HEK293 (cell line): Measurements from ENCODE around the gene PADI3.
A peak's percentile ranks its signal among the peaks of the same experiment; 100 is the strongest.

ENCODE experiments used
- AEBP2 ChIP-seq: fragments of 450-650 bp; formaldehyde crosslinking; IDR thresholded peaks from 2 replicates; pipeline ENCODE4 v1.5.1; 2016; ENCODE audit warnings: missing biosample characterization, missing genetic modification characterization, borderline replicate concordance
- FEZF1 ChIP-seq: fragments of 450-650 bp; formaldehyde crosslinking; IDR thresholded peaks from 2 replicates; pipeline ENCODE4 v1.5.1; 2016; ENCODE audit warnings: missing biosample characterization, missing genetic modification characterization
- GLI2 ChIP-seq: fragments of 450-650 bp; formaldehyde crosslinking; IDR thresholded peaks from 2 replicates; pipeline ENCODE4; 2017; ENCODE audit warnings: missing biosample characterization, missing genetic modification characterization, low read depth, borderline replicate concordance
- GLIS1 ChIP-seq: fragments of 450-650 bp; formaldehyde crosslinking; IDR thresholded peaks from 2 replicates; pipeline ENCODE4 v1.5.1; 2016; ENCODE audit warnings: missing biosample characterization, missing genetic modification characterization
- GLIS2 ChIP-seq: fragments of 450-650 bp; formaldehyde crosslinking; IDR thresholded peaks from 2 replicates; pipeline ENCODE4 v1.5.1; 2016; ENCODE audit warnings: missing biosample characterization, missing genetic modification characterization
- HOXD13 ChIP-seq: sonication (generic); formaldehyde crosslinking; IDR thresholded peaks from 2 replicates; pipeline ENCODE4 v1.8.0; 2022; ENCODE audit warnings: missing genetic modification reagents, borderline replicate concordance
- KLF10 ChIP-seq: fragments of 450-650 bp; IDR thresholded peaks from 2 replicates; pipeline ENCODE4 v1.5.1; 2018; ENCODE audit warnings: missing biosample characterization, mild to moderate bottlenecking, missing genetic modification characterization
- KLF9 ChIP-seq: fragments of 450-650 bp; formaldehyde crosslinking; IDR thresholded peaks from 2 replicates; pipeline ENCODE4 v1.5.1; 2016; ENCODE audit warnings: missing biosample characterization, missing genetic modification characterization, low read depth
- OVOL3 ChIP-seq: fragments of 450-650 bp; formaldehyde crosslinking; IDR thresholded peaks from 2 replicates; pipeline ENCODE4 v1.5.1; 2016; ENCODE audit warnings: missing biosample characterization, missing genetic modification characterization
- TSHZ1 ChIP-seq: fragments of 450-650 bp; formaldehyde crosslinking; IDR thresholded peaks from 2 replicates; pipeline ENCODE4 v1.5.1; 2016; ENCODE audit warnings: missing biosample characterization, missing genetic modification characterization, borderline replicate concordance
- ZBTB17 ChIP-seq: fragments of 450-650 bp; formaldehyde crosslinking; IDR thresholded peaks from 2 replicates; pipeline ENCODE4 v1.5.1; 2016; ENCODE audit warnings: missing biosample characterization, missing genetic modification characterization
- ZBTB20 ChIP-seq: fragments of 450-650 bp; formaldehyde crosslinking; IDR thresholded peaks from 2 replicates; pipeline ENCODE4 v1.5.1; 2016; ENCODE audit warnings: missing biosample characterization, missing genetic modification characterization
- ZEB2 ChIP-seq: fragments of 450-650 bp; formaldehyde crosslinking; IDR thresholded peaks from 2 replicates; pipeline ENCODE4 v1.5.1; 2016; ENCODE audit warnings: missing biosample characterization, missing genetic modification characterization
- ZNF114 ChIP-seq: fragments of 450-650 bp; formaldehyde crosslinking; IDR thresholded peaks from 2 replicates; pipeline ENCODE4 v1.5.0; 2017; ENCODE audit warnings: missing biosample characterization, missing genetic modification characterization
- ZNF2 ChIP-seq: fragments of 450-650 bp; formaldehyde crosslinking; IDR thresholded peaks from 2 replicates; pipeline ENCODE4 v1.5.1; 2016; ENCODE audit warnings: missing biosample characterization, missing genetic modification characterization
- ZNF433 ChIP-seq: fragments of 450-650 bp; formaldehyde crosslinking; IDR thresholded peaks from 2 replicates; pipeline ENCODE4 v1.5.1; 2016; ENCODE audit warnings: missing biosample characterization, missing genetic modification characterization, low read depth
- ZNF518A ChIP-seq: fragments of 450-650 bp; formaldehyde crosslinking; conservative IDR thresholded peaks from 2 replicates; pipeline ENCODE4 v1.5.1; 2016; ENCODE audit warnings: low read depth, missing biosample characterization, missing genetic modification characterization
- ZNF585B ChIP-seq: fragments of 450-650 bp; formaldehyde crosslinking; IDR thresholded peaks from 2 replicates; pipeline ENCODE4 v1.5.1; 2016; ENCODE audit warnings: missing biosample characterization, missing genetic modification characterization
- ZNF621 ChIP-seq: fragments of 450-650 bp; formaldehyde crosslinking; IDR thresholded peaks from 2 replicates; pipeline ENCODE4 v1.5.1; 2017; ENCODE audit warnings: missing biosample characterization, missing genetic modification characterization
- ZNF623 ChIP-seq: fragments of 450-650 bp; formaldehyde crosslinking; IDR thresholded peaks from 2 replicates; pipeline ENCODE4 v1.5.1; 2016; ENCODE audit warnings: missing biosample characterization, missing genetic modification characterization
- ZNF624 ChIP-seq: fragments of 450-650 bp; formaldehyde crosslinking; IDR thresholded peaks from 2 replicates; pipeline ENCODE4 v1.5.1; 2017; ENCODE audit warnings: missing biosample characterization, missing genetic modification characterization
- ZNF626 ChIP-seq: fragments of 450-650 bp; sonication (Bioruptor Pico); formaldehyde crosslinking; IDR thresholded peaks from 2 replicates; pipeline ENCODE4 v1.5.1; 2018; ENCODE audit warnings: missing biosample characterization, missing genetic modification characterization, inconsistent platforms
- ZNF677 ChIP-seq: fragments of 450-650 bp; IDR thresholded peaks from 2 replicates; pipeline ENCODE4 v1.5.0; 2018; ENCODE audit warnings: missing biosample characterization, mild to moderate bottlenecking, missing genetic modification characterization, moderate library complexity
- ZNF704 ChIP-seq: fragments of 450-650 bp; formaldehyde crosslinking; IDR thresholded peaks from 2 replicates; pipeline ENCODE4 v1.5.1; 2016; ENCODE audit warnings: missing biosample characterization, missing genetic modification characterization
- ZNF707 ChIP-seq: fragments of 450-650 bp; formaldehyde crosslinking; IDR thresholded peaks from 2 replicates; pipeline ENCODE4 v1.5.1; 2016; ENCODE audit warnings: missing biosample characterization, missing genetic modification characterization
- ZNF785 ChIP-seq: fragments of 450-650 bp; formaldehyde crosslinking; IDR thresholded peaks from 2 replicates; pipeline ENCODE4 v1.5.1; 2016; ENCODE audit warnings: missing biosample characterization, missing genetic modification characterization
- ZNF837 ChIP-seq: fragments of 450-650 bp; formaldehyde crosslinking; IDR thresholded peaks from 2 replicates; pipeline ENCODE4 v1.5.1; 2016; ENCODE audit warnings: missing biosample characterization, missing genetic modification characterization
- ZSCAN23 ChIP-seq: fragments of 450-650 bp; formaldehyde crosslinking; IDR thresholded peaks from 2 replicates; pipeline ENCODE4 v1.5.1; 2016; ENCODE audit warnings: missing biosample characterization, missing genetic modification characterization
- TF ChIP-seq, protein P1 (sequence below): fragments of 450-650 bp; formaldehyde crosslinking; IDR thresholded peaks from 2 replicates; pipeline ENCODE4 v1.5.1; 2016; ENCODE audit warnings: missing biosample characterization, missing genetic modification characterization

Gene PADI3

DNA sequence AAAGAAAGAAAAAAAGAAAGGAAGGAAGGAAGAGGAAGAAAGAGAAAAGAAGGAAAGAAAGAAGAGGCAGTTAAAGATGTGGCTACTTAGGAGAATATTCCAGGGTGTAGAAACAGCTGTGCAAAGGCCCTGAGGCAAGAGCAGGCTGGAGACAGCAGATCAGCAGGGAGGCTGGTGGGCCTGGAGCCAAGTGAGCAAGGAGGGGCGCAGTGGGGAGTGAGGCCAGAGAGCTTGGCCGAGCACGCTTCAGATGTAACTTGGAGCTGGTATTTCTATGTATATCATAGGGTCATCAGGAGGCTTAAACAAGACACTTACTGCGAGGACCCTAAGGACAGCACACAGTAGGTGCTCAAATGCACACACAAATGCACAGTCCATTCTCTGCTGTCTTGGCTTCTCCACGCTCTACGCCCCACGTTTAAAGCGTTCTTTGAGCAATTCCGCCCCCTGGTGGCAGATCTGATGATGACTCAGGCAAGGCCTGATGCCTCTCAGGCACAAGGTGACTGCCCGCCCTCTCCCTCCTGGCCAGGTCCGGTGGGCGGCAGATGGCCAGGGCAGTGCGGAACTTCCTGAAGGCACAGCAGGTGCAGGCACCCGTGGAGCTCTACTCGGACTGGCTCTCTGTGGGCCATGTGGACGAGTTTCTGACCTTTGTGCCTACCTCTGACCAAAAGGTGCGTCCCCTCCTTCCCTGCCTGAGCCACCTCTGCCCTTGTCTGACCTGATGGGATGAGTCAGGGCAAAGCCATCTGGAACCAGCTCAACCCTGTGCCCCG, 11.9 kb upstream of the PADI3 start (continued):
- peak; percentile 100 for TF ChIP-seq ZNF623
- peak; percentile 93 for TF ChIP-seq ZNF2 (tag by site-specific recombination)
- no peak for TF ChIP-seq ZNF837 (tag by site-specific recombination)
- TF ChIP-seq ZNF785 (tag by site-specific recombination), result no peak
- TF ChIP-seq ZEB2, result peak; percentile 59
- TF ChIP-seq ZNF621 (tag by site-specific recombination), result no peak
- no peak for TF ChIP-seq ZNF704 (tag by site-specific recombination)
- no peak for TF ChIP-seq ZNF624 (tag by site-specific recombination)
- TF ChIP-seq ZSCAN23 (tag by site-specific recombination), result peak; percentile 31; the same call in 1 of the 2 replicates
- TF ChIP-seq KLF10 (tag by site-specific recombination), result no peak
- no peak for TF ChIP-seq HOXD13 (CRISPR knock-in tag)
- no peak for TF ChIP-seq ZNF585B (tag by site-specific recombination)
- no peak for TF ChIP-seq OVOL3 (tag by site-specific recombination)
- TF ChIP-seq ZNF114 (tag by site-specific recombination), result no peak
- TF ChIP-seq, protein P1, sequence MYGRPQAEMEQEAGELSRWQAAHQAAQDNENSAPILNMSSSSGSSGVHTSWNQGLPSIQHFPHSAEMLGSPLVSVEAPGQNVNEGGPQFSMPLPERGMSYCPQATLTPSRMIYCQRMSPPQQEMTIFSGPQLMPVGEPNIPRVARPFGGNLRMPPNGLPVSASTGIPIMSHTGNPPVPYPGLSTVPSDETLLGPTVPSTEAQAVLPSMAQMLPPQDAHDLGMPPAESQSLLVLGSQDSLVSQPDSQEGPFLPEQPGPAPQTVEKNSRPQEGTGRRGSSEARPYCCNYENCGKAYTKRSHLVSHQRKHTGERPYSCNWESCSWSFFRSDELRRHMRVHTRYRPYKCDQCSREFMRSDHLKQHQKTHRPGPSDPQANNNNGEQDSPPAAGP (tag by site-specific recombination), result peak; percentile 89
- TF ChIP-seq GLIS1, result peak; percentile 32; the same call in 1 of the 2 replicates
- no peak for TF ChIP-seq ZNF518A (tag by site-specific recombination)
- no peak for TF ChIP-seq ZNF626 (tag by site-specific recombination)
- TF ChIP-seq ZBTB17 (tag by site-specific recombination), result peak; percentile 71
- TF ChIP-seq ZNF707 (tag by site-specific recombination), result no peak
- TF ChIP-seq GLI2, result no peak
- TF ChIP-seq TSHZ1, result 0 out of 2 replicates have a peak, but pooled peaks have one; percentile 28
- TF ChIP-seq KLF9 (tag by site-specific recombination), result 0 out of 2 replicates have a peak, but pooled peaks have one; percentile 23
- no peak for TF ChIP-seq ZBTB20 (tag by site-specific recombination)
- TF ChIP-seq ZNF433 (tag by site-specific recombination), result no peak
- no peak for TF ChIP-seq ZNF677 (tag by site-specific recombination)
- TF ChIP-seq GLIS2 (tag by site-specific recombination), result no peak
- TF ChIP-seq AEBP2 (tag by site-specific recombination), result no peak
- peak; percentile 54; the same call in 1 of the 2 replicates for TF ChIP-seq FEZF1 (tag by site-specific recombination)
